ENCODE data around the gene TAF11L7. TPM values are rescaled to one million over a fixed set of nuclear protein-coding genes. Genes with fewer than 3 reads are reported as not detected.
"Not testable (repeated sequence)": the region's sequence is repeated elsewhere in the genome, so short reads cannot be mapped to it uniquely, and the experiment has no call there.

Gene TAF11L7
- polyA plus RNA-seq, 1 donor from 2014 or later = not detected

- Histone ChIP-seq H3K27ac (ENCODE audit: low read length) (no peak overlapping the region), H3K9me2 (ENCODE audit: insufficient read depth, low read length) (no peaks in the 10 kb centered on the region), H3K79me2 (replicated peaks; ENCODE audit: insufficient read depth, low read length) (no peaks in the 10 kb centered on the region), H3K4me2 (ENCODE audit: low read length) (no peak overlapping the region), H3K27me3 (ENCODE audit: insufficient read depth, low read depth, low read length) (no peaks in the 10 kb centered on the region), H3F3A (ENCODE audit: insufficient read depth, low read length, poor library complexity, severe bottlenecking) (no peaks in the 10 kb centered on the region), H3K9ac (ENCODE audit: low read length) (no peak overlapping the region), H3K4me3 (ENCODE audit: low read length) (no peak overlapping the region), H3K9me3 (ENCODE audit: low read length) (no peaks in the 10 kb centered on the region), H2AFZ (ENCODE audit: low read depth, low read length) (no peak overlapping the region), H4K20me1 (ENCODE audit: insufficient read depth) (no peaks in the 10 kb centered on the region), H3K36me3 (ENCODE audit: insufficient read depth, low read length) (no peaks in the 10 kb centered on the region)
- no peak for TF ChIP-seq CTCF (IDR thresholded peaks at IDR 0.05; ENCODE audit: poor library complexity, severe bottlenecking)
- TF ChIP-seq TAF1 (IDR thresholded peaks at IDR 0.05; ENCODE audit: low read depth) = no peak
- no peak for TF ChIP-seq MXI1 (conservative IDR thresholded peaks at IDR 0.05; ENCODE audit: poor library complexity, severe bottlenecking)
- no peak for TF ChIP-seq RAD21 (conservative IDR thresholded peaks at IDR 0.05)
- TF ChIP-seq REST (IDR thresholded peaks at IDR 0.05; ENCODE audit: borderline replicate concordance) = no peak
- TF ChIP-seq EZH2 (IDR thresholded peaks at IDR 0.05; ENCODE audit: borderline replicate concordance, insufficient read depth, low read length, poor library complexity, severe bottlenecking) = no peak
- no peak for TF ChIP-seq SMC3 (conservative IDR thresholded peaks at IDR 0.05; ENCODE audit: poor library complexity)
- TF ChIP-seq EP300 (conservative IDR thresholded peaks at IDR 0.05; ENCODE audit: poor library complexity, severe bottlenecking) = no peak
- no peak for TF ChIP-seq POLR2AphosphoS5 (IDR thresholded peaks at IDR 0.05)
These were observed 29.5 kb upstream of the TAF11L7 start for GRCh38 chr5:17614872-17615605.

GRCh38 chr5:17610092-17610491 is 24.5 kb upstream of the TAF11L7 start, which contains the start of gene TAF11L12:
Gene TAF11L12, plus strand, starts transcription at chr5:17610392.
- H3K9me3 ChIP-seq (ENCODE audit: low read length); H4K20me1 ChIP-seq (ENCODE audit: insufficient read depth); H3K79me2 ChIP-seq (replicated peaks; ENCODE audit: insufficient read depth, low read length); H3K4me2 ChIP-seq (ENCODE audit: low read length); H3K9me2 ChIP-seq (ENCODE audit: insufficient read depth, low read length); H3K27me3 ChIP-seq (ENCODE audit: insufficient read depth, low read depth, low read length); H3K9ac ChIP-seq (ENCODE audit: low read length); H3K36me3 ChIP-seq (ENCODE audit: insufficient read depth, low read length); H3K4me3 ChIP-seq (ENCODE audit: low read length); H3F3A ChIP-seq (ENCODE audit: insufficient read depth, low read length, poor library complexity, severe bottlenecking); H2AFZ ChIP-seq (ENCODE audit: low read depth, low read length); H3K27ac ChIP-seq (ENCODE audit: low read length): not testable (repeated sequence)

GRCh38 chr5:17607461-17607860 is 21.9 kb upstream of the TAF11L7 start:
- not testable (repeated sequence) for H3K79me2 ChIP-seq (replicated peaks; ENCODE audit: insufficient read depth, low read length); H3K9ac ChIP-seq (ENCODE audit: low read length); H3K9me2 ChIP-seq (ENCODE audit: insufficient read depth, low read length); H3K4me3 ChIP-seq (ENCODE audit: low read length); H3K4me2 ChIP-seq (ENCODE audit: low read length); H2AFZ ChIP-seq (ENCODE audit: low read depth, low read length); H4K20me1 ChIP-seq (ENCODE audit: insufficient read depth); H3K9me3 ChIP-seq (ENCODE audit: low read length); H3K27ac ChIP-seq (ENCODE audit: low read length); H3K36me3 ChIP-seq (ENCODE audit: insufficient read depth, low read length); H3K27me3 ChIP-seq (ENCODE audit: insufficient read depth, low read depth, low read length); H3F3A ChIP-seq (ENCODE audit: insufficient read depth, low read length, poor library complexity, severe bottlenecking)

Measured in neural cell (in vitro differentiated cells).